COLO668 (cell line): ENCODE results near the gene AJAP1.

Source experiments
- DNase-seq: peaks from one replicate; lab custom pipeline; 2025; ENCODE audit not compliant: unreplicated experiment; lab: John Stamatoyannopoulos, UW

AJAP1 gene

DNA sequence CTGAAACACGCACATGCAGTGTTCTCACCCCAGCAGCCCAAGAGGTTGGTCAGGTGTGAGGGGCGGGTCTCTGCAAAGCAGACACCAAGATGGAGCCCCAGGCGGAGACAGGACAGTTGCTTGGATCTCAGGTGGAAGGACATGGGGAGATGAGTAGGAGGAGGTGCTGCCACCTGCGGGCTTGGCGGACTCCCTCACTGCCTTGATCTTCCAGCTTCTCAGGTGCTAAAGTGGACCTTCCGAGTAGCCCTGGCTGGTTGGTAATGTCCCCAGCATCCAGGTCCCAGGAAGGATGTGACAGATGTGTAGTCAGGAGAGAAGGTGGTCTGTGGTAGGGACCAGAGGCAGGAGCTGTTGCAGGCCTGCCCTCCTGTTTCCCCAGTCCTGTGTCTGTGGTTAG lies 114.1 kb downstream of the AJAP1 start:
- DNase-seq = no peak

GRCh38 chr1:4769516-4770280 lies 115.3 kb downstream of the AJAP1 start:
- DNase-seq = no peak

DNA sequence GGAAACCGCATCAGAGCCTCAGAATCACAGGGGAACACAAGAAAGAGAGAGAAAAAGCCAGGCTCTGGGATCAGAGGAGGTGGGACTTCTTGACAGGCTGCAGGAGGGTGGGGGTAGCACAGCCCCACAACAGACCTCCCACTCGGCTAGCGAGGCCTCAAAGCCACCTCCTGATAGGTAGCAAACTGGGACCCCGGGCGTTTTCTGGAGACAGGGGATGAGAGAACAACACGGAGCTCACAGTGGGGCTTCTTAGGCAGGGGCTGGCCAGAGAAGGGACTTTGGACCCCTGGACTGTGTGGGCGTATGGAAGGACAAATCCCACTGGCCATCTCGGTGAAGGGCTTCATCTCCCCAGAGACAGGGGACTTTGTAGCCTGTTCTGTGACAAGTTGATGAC lies 116.3 kb downstream of the AJAP1 start:
- DNase-seq = no peak

- DNase-seq = no peak
Measured at GRCh38 chr1:4771267-4771666, 116.9 kb downstream of the AJAP1 start.

DNA sequence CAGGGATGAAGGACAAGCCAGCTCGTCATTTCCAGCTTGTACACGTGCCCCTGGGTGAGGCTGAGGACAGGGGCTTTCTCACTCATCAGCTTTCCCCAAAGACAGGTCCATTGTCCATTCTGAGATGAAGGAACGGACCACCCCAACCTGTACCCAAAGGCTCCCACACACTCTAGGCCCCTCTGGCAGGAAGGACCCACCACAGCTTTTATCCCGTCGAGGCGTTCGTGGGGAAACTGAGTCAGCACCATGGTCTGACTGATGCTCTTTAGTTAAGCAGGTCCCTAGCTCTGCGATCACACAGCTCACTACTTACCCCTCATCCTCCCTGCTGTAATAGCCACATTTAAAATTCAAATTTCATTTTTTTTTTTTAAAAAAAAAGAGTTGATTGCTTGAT lies 117.3 kb downstream of the AJAP1 start:
- no peak for DNase-seq

DNA sequence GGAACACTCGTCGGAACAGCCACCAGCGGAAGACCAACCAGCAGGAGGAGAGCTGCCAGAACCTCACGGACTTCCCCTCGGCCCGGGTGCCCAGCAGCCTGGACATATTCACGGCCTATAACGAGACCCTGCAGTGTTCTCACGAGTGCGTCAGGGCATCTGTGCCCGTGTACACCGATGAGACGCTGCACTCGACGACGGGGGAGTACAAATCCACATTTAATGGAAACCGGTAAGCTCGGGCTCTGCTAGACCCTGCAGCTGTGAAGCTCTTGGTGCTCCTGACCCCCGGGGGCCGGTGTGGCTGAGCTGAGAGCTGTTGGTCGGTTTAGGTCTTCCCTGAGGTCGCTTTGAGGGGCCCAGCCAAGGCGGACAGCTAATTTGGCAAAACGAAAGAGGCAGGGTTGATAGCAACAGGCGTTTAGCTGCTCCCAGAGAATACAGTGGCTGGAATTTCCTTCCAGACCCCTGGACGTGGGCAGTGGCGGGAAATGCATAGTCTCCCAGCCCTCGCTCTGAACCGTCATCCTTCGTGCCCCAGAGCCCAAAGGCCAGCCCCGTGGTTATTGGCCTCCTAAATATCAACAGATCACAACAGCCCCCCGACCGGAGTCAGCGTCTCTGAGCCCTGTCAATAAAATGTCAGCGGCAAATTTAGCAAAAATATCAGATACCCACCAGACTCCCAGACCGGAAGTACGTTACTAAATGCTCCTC lies 118.0 kb downstream of the AJAP1 start:
- no peak for DNase-seq

GRCh38 chr1:4773226-4773625 lies 118.8 kb downstream of the AJAP1 start:
- DNase-seq = no peak

DNA sequence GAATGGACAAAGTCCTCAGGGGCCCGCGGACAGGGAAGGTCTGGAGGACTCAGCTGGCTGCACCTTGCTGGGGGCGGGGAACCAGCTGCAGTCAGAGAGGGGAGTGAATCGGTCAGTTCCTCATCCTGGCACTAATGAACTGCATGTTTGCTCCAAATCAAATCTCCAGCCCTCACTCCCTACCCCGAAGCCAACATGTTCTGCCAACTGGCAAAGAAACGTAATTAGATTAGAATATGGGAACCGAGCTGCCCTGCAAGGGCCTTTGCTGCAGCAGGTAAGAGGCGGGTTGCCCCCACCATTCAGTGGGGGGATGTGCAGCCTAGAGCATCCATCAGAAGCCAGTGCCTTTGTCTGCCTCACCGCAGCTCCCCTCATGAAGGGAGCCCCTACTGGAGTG lies 121.1 kb downstream of the AJAP1 start:
- DNase-seq = no peak

DNA sequence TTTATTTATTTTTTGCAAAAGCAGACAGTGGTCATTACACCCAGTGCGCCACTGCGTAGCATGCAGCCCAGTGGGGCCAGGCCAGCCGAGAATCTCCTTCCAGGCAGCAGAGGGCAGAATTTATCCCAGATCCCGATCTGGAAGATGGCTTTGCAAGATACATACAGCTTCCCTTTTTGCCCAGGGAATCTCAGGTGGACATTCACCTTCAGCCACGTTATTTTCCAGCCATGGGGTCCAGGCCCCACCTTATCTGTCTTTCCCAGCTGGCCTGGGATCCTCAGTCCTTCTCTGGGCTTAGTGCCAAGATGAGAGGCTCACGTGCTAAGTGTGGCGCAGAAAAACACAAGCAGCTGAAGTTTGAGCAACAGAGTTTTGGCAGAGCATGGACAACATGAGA lies 123.6 kb downstream of the AJAP1 start:
- peak; percentile 32 for DNase-seq

GRCh38 chr1:4781646-4782045 lies 127.2 kb downstream of the AJAP1 start:
- no peak for DNase-seq

DNA sequence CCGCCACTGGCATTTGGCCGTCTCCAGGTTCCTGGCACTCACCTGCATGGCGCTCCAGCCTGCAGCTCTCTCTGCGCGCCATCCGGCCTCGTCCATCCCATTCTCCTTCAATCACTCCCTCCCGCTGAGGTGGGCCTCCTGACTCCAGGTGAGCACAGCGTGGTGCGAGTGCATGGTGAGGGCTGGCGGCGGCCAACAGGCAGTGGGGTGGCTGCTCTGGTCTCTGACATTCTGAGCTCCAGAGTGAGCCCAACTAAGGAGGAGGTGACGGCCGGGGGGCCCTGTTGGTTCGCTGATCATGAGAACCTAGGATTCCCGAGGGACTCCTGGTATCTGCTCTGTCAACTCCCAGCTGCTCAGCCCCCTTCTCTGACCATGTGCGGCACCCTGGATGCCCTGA lies 130.4 kb downstream of the AJAP1 start:
- DNase-seq = no peak

DNA sequence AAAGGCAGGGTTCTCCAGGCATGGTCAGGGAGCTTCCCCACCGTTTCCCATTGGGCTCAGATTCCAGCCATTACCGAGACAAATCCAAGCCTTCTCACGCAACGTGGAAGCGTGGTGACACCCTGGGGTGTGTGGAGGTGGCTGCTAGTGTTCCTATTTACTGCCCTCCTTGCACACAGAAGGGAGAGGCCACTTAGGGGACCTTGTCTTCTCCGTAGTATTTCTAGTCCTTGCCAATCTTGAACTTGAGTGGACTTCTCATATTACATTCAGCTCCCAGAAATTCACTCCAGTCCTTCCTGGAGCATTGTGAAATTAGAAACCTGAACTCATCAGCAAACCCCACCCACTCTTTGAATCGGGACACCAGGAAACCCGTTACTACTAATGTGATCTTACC lies 131.6 kb downstream of the AJAP1 start:
- DNase-seq = no peak

- no peak for DNase-seq
Measured at GRCh38 chr1:4787551-4787950, 133.1 kb downstream of the AJAP1 start.

GRCh38 chr1:4792565-4792964 lies 138.2 kb downstream of the AJAP1 start:
- DNase-seq = no peak

- DNase-seq = no peak
Measured at GRCh38 chr1:4794020-4794780, 139.8 kb downstream of the AJAP1 start.

- DNase-seq = no peak
Measured at GRCh38 chr1:4796161-4797015, 142.0 kb downstream of the AJAP1 start.

GRCh38 chr1:4797016-4797410 lies 142.6 kb downstream of the AJAP1 start:
- DNase-seq = no peak

DNA sequence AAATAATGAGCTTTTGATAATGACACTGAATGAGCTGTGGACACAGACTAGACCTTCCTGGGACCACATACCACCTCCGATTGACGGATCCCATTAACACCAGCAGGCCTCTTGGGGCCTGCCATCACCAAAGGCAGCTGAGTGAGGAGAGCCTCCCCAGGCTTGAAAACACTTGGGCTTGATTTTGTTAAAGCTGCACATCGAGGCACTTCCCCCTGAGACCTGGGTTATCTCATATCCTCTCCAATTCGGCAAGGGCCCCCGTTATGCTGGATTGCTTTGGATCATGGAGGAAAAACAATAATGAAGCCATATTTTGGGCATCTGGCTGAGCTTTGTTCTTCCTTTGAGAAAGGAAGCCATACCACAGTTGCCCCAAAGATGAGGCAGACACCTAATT lies 143.0 kb downstream of the AJAP1 start:
- DNase-seq = no peak

DNA sequence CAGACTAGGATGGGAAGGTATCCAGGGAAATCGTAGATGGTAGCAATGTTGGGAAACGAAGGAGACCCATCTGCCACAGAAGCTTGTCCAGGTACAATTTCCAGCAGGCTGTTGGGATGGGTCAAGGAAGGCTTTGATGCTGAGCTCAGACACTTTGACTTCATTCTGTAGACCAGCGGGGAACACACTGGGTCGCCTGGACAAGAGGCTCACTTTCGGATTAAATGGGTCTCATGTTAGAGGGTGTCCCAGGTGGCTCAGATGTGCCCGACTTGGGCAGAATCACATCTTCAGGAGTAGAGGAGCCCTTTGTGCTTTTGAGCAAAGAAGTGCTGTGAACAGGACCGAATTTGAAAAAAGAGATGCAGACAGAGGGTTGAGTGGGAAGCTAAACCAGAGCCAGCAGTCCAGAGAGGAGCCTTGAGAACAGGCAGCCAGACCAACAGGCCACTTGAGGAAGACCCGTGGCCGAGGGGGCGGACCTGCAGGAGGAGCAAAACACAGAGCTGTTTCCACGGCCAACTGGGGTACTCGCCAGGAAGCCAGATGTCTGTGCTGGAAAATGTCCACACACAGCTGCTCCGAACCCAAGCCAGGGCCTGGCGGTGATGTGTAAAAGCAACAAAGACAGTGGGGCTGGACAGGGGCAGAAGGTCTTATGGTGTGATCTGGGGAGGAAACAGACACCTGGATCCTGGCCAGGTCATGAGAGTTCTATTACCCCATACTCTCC lies 146.9 kb downstream of the AJAP1 start:
- DNase-seq = no peak

DNA sequence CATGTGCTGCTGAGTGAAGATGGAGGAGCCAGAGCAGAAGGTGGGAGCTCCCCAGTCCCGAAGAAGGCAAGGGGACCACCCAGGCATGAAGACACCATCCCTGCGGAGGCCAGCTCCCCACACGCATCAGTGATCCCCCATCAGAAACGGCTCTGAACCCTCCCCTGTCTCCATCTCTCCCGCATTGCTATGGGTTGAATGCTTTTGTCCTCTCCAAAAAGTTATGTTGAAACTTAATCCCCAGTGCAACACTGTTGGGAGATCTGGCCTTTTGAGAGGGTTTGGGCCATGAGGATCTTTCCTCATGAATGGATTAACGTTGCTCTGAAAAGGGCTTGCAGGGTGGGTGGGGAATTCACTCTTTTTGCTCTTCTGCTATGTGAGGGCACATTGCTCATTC lies 147.6 kb downstream of the AJAP1 start:
- no peak for DNase-seq
